ENCODE data around the gene CANT1. TPM values are rescaled to one million over a fixed set of nuclear protein-coding genes. Genes with fewer than 3 reads are reported as not detected.

The CANT1 gene
- total RNA-seq, 1 donor from 2014 or later, result 72.1 TPM

- Mint-ChIP-seq H3K4me1 (ENCODE audit: low read depth, unreplicated experiment) (no peaks in the 10 kb centered on the region), H3K9me3 (ENCODE audit: unreplicated experiment) (no peaks in the 10 kb centered on the region), H3K27ac (ENCODE audit: unreplicated experiment) (no peak overlapping the region), H3K27me3 (ENCODE audit: low read depth, unreplicated experiment) (no peaks in the 10 kb centered on the region), H3K4me3 (ENCODE audit: unreplicated experiment) (no peak overlapping the region), H3K36me3 (ENCODE audit: low read depth, unreplicated experiment) (peaks cover 19% of the 10 kb centered on the region)
- Histone ChIP-seq H2AFZ (ENCODE audit: low read depth, low read length) (no peak overlapping the region), H3K9ac (ENCODE audit: low read length) (no peak overlapping the region), H3K36me3 (ENCODE audit: insufficient read depth, low read length) (peaks cover 12% of the 10 kb centered on the region), H3K4me3 (ENCODE audit: insufficient read depth, low read depth, low read length) (no peak overlapping the region), H4K20me1 (ENCODE audit: insufficient read depth, low read length) (peaks cover 57% of the 10 kb centered on the region), H3K27me3 (ENCODE audit: insufficient read depth, low read length) (no peaks in the 10 kb centered on the region), H3K79me2 (ENCODE audit: insufficient read depth, low read length) (peaks cover 8% of the 10 kb centered on the region), H3K9me3 (ENCODE audit: insufficient read depth, low read depth, low read length) (no peaks in the 10 kb centered on the region), H3K4me2 (ENCODE audit: low read length) (no peak overlapping the region), H3K27ac (ENCODE audit: low read depth, low read length) (no peak overlapping the region), H3K4me1 (ENCODE audit: insufficient read depth, low read length) (peaks cover 2% of the 10 kb centered on the region)
- no peak for TF ChIP-seq EZH2 (IDR thresholded peaks at IDR 0.05; ENCODE audit: insufficient read depth, low read length)
- DNase-seq (ENCODE audit: low read depth) (no peak), FAIRE-seq (no peak)
Observed at GRCh38 chr17:78992542-78993212, 16.9 kb downstream of the CANT1 start.

GRCh38 chr17:78991906-78992532 lies 17.5 kb downstream of the CANT1 start:
- H4K20me1 ChIP-seq (ENCODE audit: insufficient read depth, low read length), result peaks cover 54% of the 10 kb centered on the region
- peaks cover 12% of the 10 kb centered on the region for H3K36me3 ChIP-seq (ENCODE audit: insufficient read depth, low read length)
- TF ChIP-seq CTCF (IDR thresholded peaks at IDR 0.05; ENCODE audit: insufficient read depth, low read depth, low read length) (no peak), EZH2 (IDR thresholded peaks at IDR 0.05; ENCODE audit: insufficient read depth, low read length) (no peak)
- no peak overlapping the region for H3K4me2 ChIP-seq (ENCODE audit: low read length)
- Mint-ChIP-seq H3K4me3 (ENCODE audit: unreplicated experiment) (no peak overlapping the region), H3K9me3 (ENCODE audit: unreplicated experiment) (no peaks in the 10 kb centered on the region), H3K27me3 (ENCODE audit: low read depth, unreplicated experiment) (no peaks in the 10 kb centered on the region), H3K36me3 (ENCODE audit: low read depth, unreplicated experiment) (peaks cover 18% of the 10 kb centered on the region), H3K27ac (ENCODE audit: unreplicated experiment) (no peak overlapping the region), H3K4me1 (ENCODE audit: low read depth, unreplicated experiment) (peaks cover under 1% of the 10 kb centered on the region)
- peaks cover 7% of the 10 kb centered on the region for H3K79me2 ChIP-seq (ENCODE audit: insufficient read depth, low read length)
- H3K27me3 ChIP-seq (ENCODE audit: insufficient read depth, low read length), result no peaks in the 10 kb centered on the region
- no peak overlapping the region for H3K4me3 ChIP-seq (ENCODE audit: insufficient read depth, low read depth, low read length)
- no peak overlapping the region for H3K27ac ChIP-seq (ENCODE audit: low read depth, low read length)
- DNase-seq (ENCODE audit: low read depth) (no peak), FAIRE-seq (no peak)
- no peaks in the 10 kb centered on the region for H3K9me3 ChIP-seq (ENCODE audit: insufficient read depth, low read depth, low read length)
- H3K4me1 ChIP-seq (ENCODE audit: insufficient read depth, low read length), result peaks cover 5% of the 10 kb centered on the region
- no peak overlapping the region for H3K9ac ChIP-seq (ENCODE audit: low read length)
- no peak overlapping the region for H2AFZ ChIP-seq (ENCODE audit: low read depth, low read length)

GRCh38 chr17:78991017-78991738 lies 18.4 kb downstream of the CANT1 start:
- H3K27ac Mint-ChIP-seq (ENCODE audit: unreplicated experiment), result no peak overlapping the region
- DNase-seq (ENCODE audit: low read depth), result no peak

More at GRCh38 chr17:78991017-78991738, 18.4 kb downstream of the CANT1 start:
- peaks cover 8% of the 10 kb centered on the region for H3K4me1 Mint-ChIP-seq (ENCODE audit: low read depth, unreplicated experiment)
- H3K27ac ChIP-seq (ENCODE audit: low read depth, low read length), result no peak overlapping the region
- H3K9me3 Mint-ChIP-seq (ENCODE audit: unreplicated experiment), result no peaks in the 10 kb centered on the region
- peaks cover 13% of the 10 kb centered on the region for H3K4me1 ChIP-seq (ENCODE audit: insufficient read depth, low read length)
- H3K36me3 ChIP-seq (ENCODE audit: insufficient read depth, low read length), result peaks cover 8% of the 10 kb centered on the region
- H3K36me3 Mint-ChIP-seq (ENCODE audit: low read depth, unreplicated experiment), result peaks cover 14% of the 10 kb centered on the region
- no peaks in the 10 kb centered on the region for H3K9me3 ChIP-seq (ENCODE audit: insufficient read depth, low read depth, low read length)
- H3K9ac ChIP-seq (ENCODE audit: low read length), result no peak overlapping the region
- no peaks in the 10 kb centered on the region for H3K27me3 ChIP-seq (ENCODE audit: insufficient read depth, low read length)
- peaks cover under 1% of the 10 kb centered on the region for H3K79me2 ChIP-seq (ENCODE audit: insufficient read depth, low read length)
- H4K20me1 ChIP-seq (ENCODE audit: insufficient read depth, low read length), result peaks cover 46% of the 10 kb centered on the region
- no peak overlapping the region for H3K4me3 ChIP-seq (ENCODE audit: insufficient read depth, low read depth, low read length)
- H2AFZ ChIP-seq (ENCODE audit: low read depth, low read length), result no peak overlapping the region
- no peak overlapping the region for H3K4me3 Mint-ChIP-seq (ENCODE audit: unreplicated experiment)
- H3K4me2 ChIP-seq (ENCODE audit: low read length), result no peak overlapping the region
- no peak for FAIRE-seq
- TF ChIP-seq CTCF (IDR thresholded peaks at IDR 0.05; ENCODE audit: insufficient read depth, low read depth, low read length) (no peak), EZH2 (IDR thresholded peaks at IDR 0.05; ENCODE audit: insufficient read depth, low read length) (no peak)
- H3K27me3 Mint-ChIP-seq (ENCODE audit: low read depth, unreplicated experiment), result no peaks in the 10 kb centered on the region

Data from astrocyte (in vitro differentiated cells and primary cell).